Measurements from ENCODE around the gene LCORL.
A peak's percentile ranks its signal among the peaks of the same experiment; 100 is the strongest.
"Not testable (repeated sequence)": the region's sequence is repeated elsewhere in the genome, so short reads cannot be mapped to it uniquely, and the experiment has no call there.

LCORL gene

DNA sequence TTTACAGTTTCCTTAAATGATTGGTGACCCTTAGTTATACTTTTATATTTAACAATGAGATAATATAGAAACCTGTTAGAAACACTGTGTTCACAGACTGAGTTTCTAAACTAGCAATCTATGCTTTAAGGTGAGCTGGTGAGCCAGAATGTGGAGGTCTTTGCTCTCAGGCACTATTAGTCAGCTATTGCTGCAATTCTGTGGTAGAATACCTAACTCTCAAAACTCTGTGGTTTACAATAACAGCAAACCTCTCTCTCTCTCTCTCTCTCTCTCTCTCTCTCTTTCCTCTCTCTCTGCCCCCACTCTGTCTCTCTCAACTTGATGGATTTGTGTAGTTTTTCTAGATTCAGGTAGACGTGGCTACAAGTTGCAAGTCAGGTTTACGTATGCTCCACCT, 17.6 kb upstream of the LCORL start:
- DNase-seq (ENCODE audit: low read depth): no peak

DNA sequence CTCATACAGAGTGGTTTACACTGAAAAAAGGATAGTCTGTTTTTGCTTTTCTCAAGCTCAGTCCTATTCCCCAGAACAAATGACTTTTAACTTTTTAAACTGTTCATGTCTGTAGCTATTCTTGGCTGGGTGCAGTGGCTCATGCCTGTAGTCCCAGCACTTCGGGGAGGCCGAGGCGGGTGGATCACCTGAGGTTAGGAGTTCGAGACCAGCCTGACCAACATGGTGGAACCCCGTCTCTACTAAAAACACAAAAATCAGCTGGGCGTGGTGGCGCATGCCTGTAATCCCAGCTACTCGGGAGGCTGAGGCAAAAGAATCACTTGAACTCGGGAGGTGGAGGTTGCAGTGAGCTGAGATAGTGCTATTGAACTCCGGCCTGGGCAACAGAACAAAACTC, 14.8 kb upstream of the LCORL start:
- not testable (repeated sequence) for H3K4me3 ChIP-seq (replicated peaks; ENCODE audit: low read depth, low read length); DNase-seq (ENCODE audit: low read depth)

More for the DNA sequence above, 17.6 kb upstream of the LCORL start:
- TF ChIP-seq, protein P1, sequence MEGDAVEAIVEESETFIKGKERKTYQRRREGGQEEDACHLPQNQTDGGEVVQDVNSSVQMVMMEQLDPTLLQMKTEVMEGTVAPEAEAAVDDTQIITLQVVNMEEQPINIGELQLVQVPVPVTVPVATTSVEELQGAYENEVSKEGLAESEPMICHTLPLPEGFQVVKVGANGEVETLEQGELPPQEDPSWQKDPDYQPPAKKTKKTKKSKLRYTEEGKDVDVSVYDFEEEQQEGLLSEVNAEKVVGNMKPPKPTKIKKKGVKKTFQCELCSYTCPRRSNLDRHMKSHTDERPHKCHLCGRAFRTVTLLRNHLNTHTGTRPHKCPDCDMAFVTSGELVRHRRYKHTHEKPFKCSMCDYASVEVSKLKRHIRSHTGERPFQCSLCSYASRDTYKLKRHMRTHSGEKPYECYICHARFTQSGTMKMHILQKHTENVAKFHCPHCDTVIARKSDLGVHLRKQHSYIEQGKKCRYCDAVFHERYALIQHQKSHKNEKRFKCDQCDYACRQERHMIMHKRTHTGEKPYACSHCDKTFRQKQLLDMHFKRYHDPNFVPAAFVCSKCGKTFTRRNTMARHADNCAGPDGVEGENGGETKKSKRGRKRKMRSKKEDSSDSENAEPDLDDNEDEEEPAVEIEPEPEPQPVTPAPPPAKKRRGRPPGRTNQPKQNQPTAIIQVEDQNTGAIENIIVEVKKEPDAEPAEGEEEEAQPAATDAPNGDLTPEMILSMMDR (IDR thresholded peaks at IDR 0.05; ENCODE audit: low read length, missing control alignments): no peak
- H3K4me3 ChIP-seq (replicated peaks; ENCODE audit: low read depth, low read length): no peak overlapping the region

DNA sequence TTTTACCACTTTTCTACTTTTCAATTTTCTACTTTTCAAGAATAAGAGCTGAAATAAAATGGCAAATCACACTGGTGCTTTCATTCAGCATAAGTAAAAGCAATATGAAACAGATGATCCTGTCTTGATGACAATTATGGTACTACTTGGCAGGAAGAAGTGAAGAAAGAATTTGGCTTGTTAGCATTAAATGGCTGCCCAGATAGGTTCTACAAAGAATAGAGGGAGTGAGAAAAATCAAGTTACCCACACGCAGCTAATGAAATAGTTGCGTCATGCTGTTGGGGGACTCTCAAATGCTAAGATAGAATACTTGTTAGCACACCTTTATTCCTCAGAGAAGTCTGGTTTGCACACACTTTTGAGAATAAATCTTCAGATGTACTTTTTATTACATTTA, 12.5 kb upstream of the LCORL start:
- DNase-seq (ENCODE audit: low read depth): peak; percentile 20
- H3K4me3 ChIP-seq (replicated peaks; ENCODE audit: low read depth, low read length): no peak overlapping the region
- TF ChIP-seq, protein P1 (IDR thresholded peaks at IDR 0.05; ENCODE audit: low read length, missing control alignments): no peak

DNA sequence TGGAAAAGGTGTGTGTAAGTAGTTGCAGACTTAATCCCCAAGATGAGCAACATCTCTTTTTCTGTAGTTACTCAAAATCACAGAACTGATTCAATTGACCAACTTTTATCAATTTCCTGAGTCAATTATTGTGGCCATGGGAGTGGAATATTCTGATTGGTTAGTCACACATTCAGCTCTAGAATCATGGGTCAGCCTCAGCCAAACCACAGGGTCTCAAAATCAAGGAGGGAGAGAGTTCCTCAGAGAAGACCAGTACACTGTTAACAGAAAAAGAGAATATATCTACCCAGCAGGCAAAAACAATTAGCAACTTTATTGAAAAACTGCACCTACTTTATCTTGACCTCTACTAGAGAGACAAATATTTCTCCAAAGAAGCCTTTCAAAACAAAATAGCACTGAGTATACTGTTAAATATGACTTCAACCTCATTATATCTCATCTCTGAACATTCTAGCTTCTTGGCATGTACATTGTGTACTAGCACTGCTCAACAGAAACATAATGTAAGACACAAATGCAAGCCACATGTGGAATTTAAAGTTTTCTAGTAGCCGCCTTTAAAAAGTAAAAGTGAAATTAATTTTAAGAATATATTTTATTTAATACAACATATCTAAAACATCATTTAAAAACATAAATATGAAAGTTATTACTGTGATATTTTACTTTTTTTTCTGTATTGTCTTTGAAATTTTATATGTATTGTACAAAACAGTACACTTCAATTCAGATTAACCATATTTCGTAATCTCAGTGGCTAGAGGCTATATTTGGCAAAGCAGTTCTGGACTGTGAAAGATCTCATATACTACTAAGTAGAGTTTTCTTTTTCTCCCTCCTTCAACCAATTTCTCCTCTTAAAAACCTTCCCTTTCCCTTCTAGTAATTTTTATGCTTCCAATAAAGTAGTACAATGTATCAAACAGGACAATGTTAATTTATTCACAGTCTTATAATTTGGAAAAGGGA, 11.8 kb upstream of the LCORL start:
- peak; percentile 34 for DNase-seq (ENCODE audit: low read depth)

DNA sequence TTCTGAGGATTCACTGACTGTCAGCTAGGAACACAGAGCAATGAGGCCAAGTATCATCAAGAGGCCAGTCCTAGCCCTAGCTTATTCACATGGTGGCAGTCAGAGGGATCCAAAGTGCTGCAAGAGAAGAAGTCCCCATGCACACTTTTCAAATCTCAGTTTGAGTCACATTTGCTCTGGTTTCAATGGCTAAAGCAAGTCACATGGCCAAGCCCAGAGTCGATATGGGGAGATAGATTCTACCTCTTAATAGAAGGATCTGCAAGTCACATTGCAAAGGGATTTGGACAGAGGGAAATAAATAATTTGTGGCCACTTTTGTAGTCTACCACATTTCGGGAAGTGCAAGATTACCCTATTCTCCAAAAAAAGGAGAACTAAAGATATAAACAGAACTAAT, 3.7 kb upstream of the LCORL start:
- no peak for DNase-seq (ENCODE audit: low read depth)
- no peak overlapping the region for H3K4me3 ChIP-seq (replicated peaks; ENCODE audit: low read depth, low read length)
- TF ChIP-seq, protein P1 (IDR thresholded peaks at IDR 0.05; ENCODE audit: low read length, missing control alignments): no peak

More for the DNA sequence above, 11.8 kb upstream of the LCORL start:
- TF ChIP-seq, protein P1 (IDR thresholded peaks at IDR 0.05; ENCODE audit: low read length, missing control alignments): no peak
- no peak overlapping the region for H3K4me3 ChIP-seq (replicated peaks; ENCODE audit: low read depth, low read length)

DNA sequence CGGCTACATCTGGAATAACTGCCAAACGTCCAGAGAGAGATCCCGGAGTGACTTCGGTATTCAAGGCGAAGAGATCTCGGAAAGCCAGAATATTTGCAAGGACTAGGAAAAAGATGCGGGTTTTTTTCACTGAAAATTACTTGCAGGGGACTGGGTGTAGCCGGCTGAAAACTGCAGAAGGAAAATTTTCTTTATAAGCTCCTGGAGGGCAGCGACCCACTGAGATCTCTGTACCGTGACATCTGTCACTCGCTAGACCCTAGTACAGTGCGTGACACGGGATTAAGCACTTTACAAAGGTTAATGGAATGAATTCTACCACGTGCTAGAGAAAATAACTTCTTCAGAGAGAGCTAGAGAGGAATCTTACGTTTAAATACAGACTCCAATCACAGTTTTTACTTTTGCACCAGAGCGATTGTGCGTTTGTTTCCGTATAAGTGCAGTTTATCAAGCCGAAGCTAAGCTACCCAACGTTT, 1.1 kb upstream of the LCORL start:
- H3K4me3 ChIP-seq (replicated peaks; ENCODE audit: low read depth, low read length): peak overlapping the region; percentile 63
- TF ChIP-seq, protein P1 (IDR thresholded peaks at IDR 0.05; ENCODE audit: low read length, missing control alignments): no peak
- peak; percentile 4 for DNase-seq (ENCODE audit: low read depth)

DNA sequence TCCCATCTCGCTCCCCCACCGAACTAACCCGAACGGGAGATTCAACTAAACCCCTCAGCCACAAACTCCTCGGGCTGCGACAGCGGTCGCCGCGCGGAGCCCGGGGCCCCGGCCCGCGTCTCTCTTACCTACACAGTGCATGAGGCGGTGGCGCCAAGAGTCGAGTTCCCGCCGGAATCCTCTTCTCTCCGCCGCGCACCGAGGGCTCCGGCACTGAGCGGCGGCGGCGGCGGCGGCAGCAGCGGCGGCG, 160 bp downstream of the LCORL start:
- no peak for DNase-seq (ENCODE audit: low read depth)
- TF ChIP-seq, protein P1 (IDR thresholded peaks at IDR 0.05; ENCODE audit: low read length, missing control alignments): no peak
- H3K4me3 ChIP-seq (replicated peaks; ENCODE audit: low read depth, low read length): peak overlapping the region; percentile 63

Data from fibroblast of pulmonary artery (primary cell).